Activated CD4-positive, alpha-beta T cell treated with anti-CD3 and anti-CD28 coated beads, Interleukin-2, amount 10 ng/mL, durations not matched to agents 24 days and 14 days (primary cell): ENCODE measurements around the gene KIZ. TPM values are rescaled to one million over a fixed set of nuclear protein-coding genes. Genes with fewer than 3 reads are reported as not detected.
A peak's percentile ranks its signal among the peaks of the same experiment; 100 is the strongest.

ENCODE experiments used
- DNase-seq: peaks from one replicate; pipeline ENCODE4 v3.0.0; 2022
- H3K27ac Mint-ChIP-seq: one replicate; pipeline ENCODE4 v1.8.0; 2022; ENCODE audit warnings: mild to moderate bottlenecking, mixed read lengths
- H3K27me3 Mint-ChIP-seq: one replicate; pipeline ENCODE4 v1.8.0; 2022; ENCODE audit warnings: mixed read lengths
- H3K36me3 Mint-ChIP-seq: one replicate; pipeline ENCODE4 v1.8.0; 2022; ENCODE audit warnings: low read depth, mild to moderate bottlenecking, mixed read lengths
- H3K4me1 Mint-ChIP-seq: one replicate; pipeline ENCODE4 v1.8.0; 2021; ENCODE audit warnings: mixed read lengths
- H3K4me3 Mint-ChIP-seq: one replicate; pipeline ENCODE4 v1.8.0; 2022; ENCODE audit warnings: mild to moderate bottlenecking, moderate library complexity, mixed read lengths
- H3K9me3 Mint-ChIP-seq: one replicate; pipeline ENCODE4 v1.8.0; 2021; ENCODE audit warnings: mixed read lengths
- intact Hi-C: fragments of 100-400 bp; cut with micrococcal nuclease; formaldehyde crosslinking; loops from one replicate; pipeline ENCODE4 v1.15.1; 2023
- total RNA-seq: library from RNA; stranded (reverse); gene quantifications from 2 replicates; pipeline ENCODE4 v1.2.3, GENCODE V29; 2022

KIZ gene, protein sequence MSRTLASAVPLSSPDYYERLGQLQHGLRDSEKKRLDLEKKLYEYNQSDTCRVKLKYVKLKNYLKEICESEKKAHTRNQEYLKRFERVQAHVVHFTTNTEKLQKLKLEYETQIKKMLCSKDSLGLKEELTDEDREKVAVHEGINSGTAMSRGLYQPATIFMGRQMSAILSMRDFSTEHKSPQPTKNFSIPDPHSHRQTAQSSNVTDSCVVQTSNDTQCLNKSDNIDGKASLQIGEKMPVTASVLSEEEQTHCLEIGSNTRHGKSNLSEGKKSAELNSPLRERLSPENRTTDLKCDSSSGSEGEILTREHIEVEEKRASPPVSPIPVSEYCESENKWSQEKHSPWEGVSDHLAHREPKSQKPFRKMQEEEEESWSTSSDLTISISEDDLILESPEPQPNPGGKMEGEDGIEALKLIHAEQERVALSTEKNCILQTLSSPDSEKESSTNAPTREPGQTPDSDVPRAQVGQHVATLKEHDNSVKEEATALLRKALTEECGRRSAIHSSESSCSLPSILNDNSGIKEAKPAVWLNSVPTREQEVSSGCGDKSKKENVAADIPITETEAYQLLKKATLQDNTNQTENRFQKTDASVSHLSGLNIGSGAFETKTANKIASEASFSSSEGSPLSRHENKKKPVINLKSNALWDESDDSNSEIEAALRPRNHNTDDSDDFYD
- 7.5 and 9.3 TPM in 2 replicates for total RNA-seq

DNA sequence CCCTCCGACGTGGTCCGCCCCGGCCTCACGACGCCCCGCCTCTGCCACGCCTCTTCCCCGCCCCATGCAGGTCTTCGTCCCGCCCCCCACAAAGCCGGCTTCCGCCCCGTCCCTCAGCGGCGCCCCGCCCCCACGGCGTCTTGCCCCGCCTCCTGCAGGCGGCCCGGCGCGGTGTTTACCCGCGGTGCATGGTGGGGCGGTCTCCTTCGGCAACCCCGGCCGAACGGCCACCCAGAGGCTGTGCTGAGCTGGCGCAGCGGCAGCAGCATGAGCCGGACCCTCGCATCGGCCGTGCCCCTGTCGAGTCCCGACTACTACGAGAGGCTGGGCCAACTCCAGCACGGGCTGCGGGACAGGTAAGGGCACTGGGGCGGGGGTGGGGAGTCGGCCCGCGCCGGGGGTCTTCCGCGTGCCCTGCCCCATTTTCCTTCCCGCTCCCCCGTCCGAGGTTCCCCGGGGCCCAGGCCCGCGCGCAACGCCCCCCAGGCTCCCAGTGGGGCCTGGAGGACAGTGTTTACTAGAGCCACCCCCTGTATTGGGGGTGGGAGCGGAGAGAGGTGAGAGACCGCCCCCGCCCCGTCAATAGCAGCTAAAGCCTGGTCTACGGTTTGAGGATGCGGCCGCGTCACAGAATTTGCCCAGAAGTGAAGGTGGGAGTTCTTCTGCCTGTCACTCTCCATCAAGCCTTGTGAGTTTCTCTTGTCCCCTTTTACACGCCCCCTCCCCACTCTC is at the start of gene KIZ:
Gene KIZ (plus strand): TSS at position 234 of the 732 bp plus-strand sequence. CDS start 34 bp downstream, at position 268.
- H3K4me3 Mint-ChIP-seq, result peak within 1 kb of the TSS; percentile 91
- intact Hi-C loops, result loop anchor here (2.0 to 5.0 kb wide), 2 partner anchors 25 to 176 kb away; partner anchors contain the start of gene XRN2
- H3K4me1 Mint-ChIP-seq, result peaks cover 16% of the 10 kb centered on the region
- peak within 1 kb of the TSS; percentile 88 for H3K27ac Mint-ChIP-seq
- DNase-seq, result peak; percentile 99
- peaks cover 2% of the 10 kb centered on the region for H3K27me3 Mint-ChIP-seq
- no peaks in the 10 kb centered on the region for H3K9me3 Mint-ChIP-seq
- H3K36me3 Mint-ChIP-seq, result no peaks in the 10 kb centered on the region

DNA sequence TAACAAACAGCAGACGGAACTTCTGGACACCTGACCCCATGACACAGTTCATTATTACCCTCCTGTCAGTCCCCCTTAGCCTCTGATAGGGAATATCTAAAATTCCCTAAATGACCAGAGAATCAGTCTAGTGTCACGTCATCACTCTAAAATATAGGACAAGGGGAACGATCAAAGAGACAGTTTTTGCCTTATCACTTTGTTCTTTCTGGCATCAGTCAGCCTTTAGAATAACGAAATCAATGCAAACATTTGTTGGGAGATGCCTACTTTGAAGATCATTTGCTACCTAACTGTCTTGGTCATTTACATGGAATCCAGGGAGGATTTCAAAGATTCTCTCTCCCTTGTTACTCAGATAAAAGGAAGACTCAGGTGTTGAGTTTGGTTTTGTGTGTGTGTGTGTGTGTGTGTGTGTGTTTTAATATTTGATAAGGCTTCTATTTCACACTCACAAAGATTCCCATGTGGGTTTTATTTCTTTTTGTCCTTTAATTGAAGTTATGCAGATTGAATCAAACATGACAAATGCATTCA is 48.0 kb upstream of the KIZ start:
- Mint-ChIP-seq H3K27me3 (peaks cover 23% of the 10 kb centered on the region), H3K36me3 (no peaks in the 10 kb centered on the region), H3K4me1 (no peaks in the 10 kb centered on the region), H3K27ac (no peak overlapping the region), H3K4me3 (no peak overlapping the region), H3K9me3 (no peaks in the 10 kb centered on the region)
- intact Hi-C loops, result no loop called here
- no peak for DNase-seq

- no peaks in the 10 kb centered on the region for H3K4me1 Mint-ChIP-seq
- intact Hi-C loops, result no loop called here
Observed at GRCh38 chr20:21082584-21082983, 43.3 kb upstream of the KIZ start.

DNA sequence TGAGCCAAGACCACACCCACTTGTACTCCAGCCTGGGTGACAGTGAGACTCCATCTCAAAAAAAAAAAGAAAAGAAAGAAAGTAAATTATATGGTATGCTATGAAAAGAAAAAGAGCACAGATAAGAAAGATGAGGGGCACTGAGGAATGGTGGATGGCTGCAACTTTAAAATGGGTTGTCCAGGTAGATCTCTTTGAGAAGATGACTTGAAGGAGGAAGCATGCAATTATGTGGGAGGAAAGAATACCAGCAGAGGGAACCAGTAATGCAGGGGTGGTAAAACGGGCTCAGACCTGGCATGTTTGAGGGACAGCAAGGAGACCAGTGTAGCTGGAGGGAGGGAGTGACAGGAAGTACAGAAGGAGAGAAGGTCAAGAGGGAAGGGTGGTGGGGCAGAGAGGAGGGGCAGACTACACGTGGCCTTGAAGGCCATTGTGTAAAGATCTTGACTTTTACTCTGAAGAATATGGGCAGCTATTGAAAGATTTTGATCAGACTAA is 42.0 kb upstream of the KIZ start:
- no peaks in the 10 kb centered on the region for H3K4me1 Mint-ChIP-seq
- peaks cover 33% of the 10 kb centered on the region for H3K27me3 Mint-ChIP-seq
- no peaks in the 10 kb centered on the region for H3K36me3 Mint-ChIP-seq
- no peak for DNase-seq
- H3K4me3 Mint-ChIP-seq, result no peak overlapping the region
- no peaks in the 10 kb centered on the region for H3K9me3 Mint-ChIP-seq
- intact Hi-C loops, result no loop called here
- no peak overlapping the region for H3K27ac Mint-ChIP-seq

More at GRCh38 chr20:21082584-21082983, 43.3 kb upstream of the KIZ start:
- Mint-ChIP-seq H3K27me3 (peaks cover 37% of the 10 kb centered on the region), H3K36me3 (no peaks in the 10 kb centered on the region), H3K4me3 (no peak overlapping the region), H3K9me3 (no peaks in the 10 kb centered on the region), H3K27ac (no peak overlapping the region)
- DNase-seq, result no peak

DNA sequence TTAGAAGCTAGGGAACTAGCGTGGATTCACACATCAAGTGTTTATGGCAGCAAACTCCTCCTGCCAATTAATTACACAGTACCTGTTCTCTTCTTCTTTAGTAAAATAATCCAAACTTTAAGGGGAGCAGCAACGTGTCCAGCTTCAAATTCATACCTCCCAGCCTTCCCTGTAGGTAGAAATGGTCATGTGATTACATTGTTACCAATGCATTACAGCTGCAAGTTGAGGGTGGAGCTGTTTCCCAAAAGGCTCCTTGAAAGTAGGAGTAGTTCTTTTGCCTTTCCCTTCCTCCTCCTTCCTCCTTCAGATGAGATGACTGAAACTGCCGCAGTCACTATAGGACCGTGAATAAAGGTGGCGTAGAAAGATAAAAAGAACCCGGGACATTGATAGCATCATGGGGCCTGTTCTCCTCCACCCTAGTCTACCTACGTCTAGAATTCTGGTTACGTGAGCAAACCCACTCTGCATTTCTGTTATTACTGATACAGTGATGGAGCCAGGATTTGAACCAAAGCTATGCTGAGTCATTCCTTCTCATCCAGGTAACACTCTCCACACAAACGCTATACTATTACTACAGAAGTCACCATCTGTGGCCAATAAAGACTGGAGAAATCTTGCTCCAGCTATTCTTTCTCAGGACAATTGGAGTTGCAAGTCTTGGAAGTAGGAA is 37.9 kb upstream of the KIZ start:
- H3K27ac Mint-ChIP-seq, result no peak overlapping the region
- H3K27me3 Mint-ChIP-seq, result peaks cover 57% of the 10 kb centered on the region
- no peak overlapping the region for H3K4me3 Mint-ChIP-seq
- intact Hi-C loops, result no loop called here
- no peaks in the 10 kb centered on the region for H3K9me3 Mint-ChIP-seq
- H3K36me3 Mint-ChIP-seq, result no peaks in the 10 kb centered on the region
- no peaks in the 10 kb centered on the region for H3K4me1 Mint-ChIP-seq
- no peak for DNase-seq

DNA sequence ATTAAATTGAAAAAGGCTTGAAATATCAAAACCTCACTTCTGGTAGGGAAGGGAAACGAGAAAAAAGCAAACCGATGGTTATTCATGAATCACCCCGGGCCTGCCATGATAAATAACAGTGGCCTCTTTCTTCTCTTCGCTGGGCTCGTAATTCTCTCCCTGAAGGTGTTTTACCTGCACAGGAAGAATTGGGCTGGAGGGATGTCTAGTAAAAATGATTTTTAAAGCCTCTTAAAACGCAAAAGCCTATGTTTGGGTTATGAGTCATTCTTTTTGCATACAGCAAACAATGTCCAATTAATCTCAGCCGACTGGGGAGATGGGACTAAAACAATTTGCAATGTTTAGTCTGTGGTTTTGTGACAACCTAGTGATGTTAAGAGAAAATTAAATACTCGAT is 36.5 kb upstream of the KIZ start:
- intact Hi-C loops, result no loop called here
- H3K4me3 Mint-ChIP-seq, result no peak overlapping the region
- DNase-seq, result peak; percentile 8
- H3K27me3 Mint-ChIP-seq, result peaks cover 64% of the 10 kb centered on the region
- no peak overlapping the region for H3K27ac Mint-ChIP-seq
- no peaks in the 10 kb centered on the region for H3K36me3 Mint-ChIP-seq
- no peaks in the 10 kb centered on the region for H3K9me3 Mint-ChIP-seq
- H3K4me1 Mint-ChIP-seq, result no peaks in the 10 kb centered on the region

DNA sequence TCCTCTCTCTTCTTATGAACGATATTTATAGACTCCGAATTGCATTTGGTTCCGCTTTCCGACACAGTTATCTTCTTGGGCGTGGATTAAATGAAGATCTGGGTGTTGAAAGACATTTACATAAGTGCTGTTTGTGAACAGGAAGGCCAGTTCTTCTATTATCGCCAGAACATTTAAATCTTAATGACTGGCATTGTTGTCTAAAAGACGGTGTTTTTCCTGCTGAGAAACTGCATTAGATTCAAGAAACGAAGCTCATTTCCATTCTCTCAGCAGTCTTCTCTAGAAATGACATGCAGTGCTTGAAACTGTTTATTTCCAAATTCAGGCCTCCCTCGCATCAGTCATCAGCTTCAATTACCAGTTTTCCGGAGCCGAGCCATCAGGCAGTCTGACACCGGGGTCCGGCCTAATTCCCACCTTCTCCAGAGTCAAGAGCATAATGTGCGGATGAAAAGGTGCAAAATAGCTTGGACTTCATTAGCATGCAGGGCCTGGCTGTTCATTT is 35.7 kb upstream of the KIZ start:
- DNase-seq, result peak; percentile 14
- Mint-ChIP-seq H3K27me3 (peaks cover 62% of the 10 kb centered on the region), H3K9me3 (no peaks in the 10 kb centered on the region)

DNA sequence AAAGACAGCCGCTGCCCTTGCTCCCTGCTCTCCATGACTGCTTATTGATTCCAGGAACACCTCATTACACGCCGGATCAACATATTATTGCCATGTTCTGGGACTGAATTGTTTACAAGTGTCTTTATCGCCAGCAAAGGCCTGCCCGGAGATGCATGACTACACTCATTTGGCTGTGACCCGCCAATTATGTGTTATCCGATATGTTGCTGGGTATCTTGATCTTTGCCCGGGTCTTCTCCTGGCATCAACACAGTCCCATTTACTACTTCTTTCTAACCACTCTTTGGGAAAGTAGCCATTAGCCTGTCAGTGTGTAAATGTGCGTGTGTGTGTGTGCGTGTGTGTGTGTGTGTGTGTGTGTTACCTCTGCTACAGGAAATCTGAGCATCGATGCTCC is 35.2 kb upstream of the KIZ start:
- Mint-ChIP-seq H3K4me3 (no peak overlapping the region), H3K4me1 (no peaks in the 10 kb centered on the region), H3K27ac (no peak overlapping the region), H3K36me3 (no peaks in the 10 kb centered on the region), H3K9me3 (no peaks in the 10 kb centered on the region), H3K27me3 (peaks cover 66% of the 10 kb centered on the region)
- intact Hi-C loops, result no loop called here
- DNase-seq, result peak; percentile 41

More for the DNA sequence above, 35.7 kb upstream of the KIZ start:
- no peak overlapping the region for H3K4me3 Mint-ChIP-seq
- intact Hi-C loops, result no loop called here
- no peaks in the 10 kb centered on the region for H3K36me3 Mint-ChIP-seq
- no peak overlapping the region for H3K27ac Mint-ChIP-seq
- no peaks in the 10 kb centered on the region for H3K4me1 Mint-ChIP-seq

DNA sequence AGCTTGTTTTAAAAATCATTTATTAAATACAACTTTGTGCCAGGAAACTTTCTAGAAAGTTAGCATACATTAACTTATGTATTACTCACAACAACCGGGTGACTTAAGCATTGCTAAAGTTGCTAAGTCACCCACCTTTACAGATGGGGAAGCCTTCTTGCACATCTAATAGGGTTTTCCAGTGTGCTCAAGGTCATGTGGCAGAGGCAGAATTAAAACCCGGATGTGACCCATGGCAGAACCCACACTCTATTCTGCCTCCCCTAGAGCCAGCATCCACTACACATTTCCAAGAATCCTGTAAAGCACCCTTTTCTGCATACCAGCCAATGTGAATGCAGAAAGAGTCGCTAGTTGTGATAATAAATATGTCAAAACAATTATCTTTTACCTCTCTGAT is 33.1 kb upstream of the KIZ start:
- H3K9me3 Mint-ChIP-seq, result no peaks in the 10 kb centered on the region
- H3K27ac Mint-ChIP-seq, result no peak overlapping the region
- DNase-seq, result peak; percentile 23
- H3K27me3 Mint-ChIP-seq, result peaks cover 77% of the 10 kb centered on the region
- intact Hi-C loops, result no loop called here
- peaks cover under 1% of the 10 kb centered on the region for H3K4me1 Mint-ChIP-seq
- no peak overlapping the region for H3K4me3 Mint-ChIP-seq
- no peaks in the 10 kb centered on the region for H3K36me3 Mint-ChIP-seq

DNA sequence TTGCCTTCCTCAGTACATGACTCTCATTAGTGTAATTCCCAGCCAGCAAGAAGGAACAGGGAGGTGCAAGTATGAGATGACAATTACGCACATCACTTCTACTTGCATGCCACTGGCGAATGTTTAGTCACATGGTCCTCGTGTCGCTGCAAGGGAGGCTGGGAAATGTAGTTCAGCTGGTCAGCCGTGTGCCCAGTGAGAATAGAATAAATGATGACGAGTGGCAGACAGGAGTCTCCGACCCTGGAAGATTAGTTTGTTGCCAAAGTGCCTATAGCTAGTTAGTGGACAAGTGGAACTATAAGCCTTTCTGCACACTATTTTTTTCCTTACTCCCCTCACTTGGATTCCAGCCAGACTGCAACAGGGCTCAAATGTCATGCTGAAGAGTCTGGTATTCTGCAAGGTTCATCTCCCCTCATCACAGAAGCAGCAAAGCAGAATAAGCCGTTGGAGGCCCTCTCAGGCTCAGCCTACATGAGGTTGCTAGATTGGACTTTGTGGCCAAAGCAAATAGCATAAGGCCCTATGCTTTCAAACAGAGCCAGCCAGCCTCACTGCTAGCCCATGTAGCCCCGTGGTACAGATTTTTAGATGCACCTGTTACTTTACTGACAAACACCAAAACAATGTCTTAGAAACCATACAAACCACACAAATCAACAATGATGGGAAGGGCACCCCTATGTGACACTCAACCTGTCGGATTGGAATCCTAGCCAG is 29.4 kb upstream of the KIZ start:
- peaks cover 19% of the 10 kb centered on the region for H3K4me1 Mint-ChIP-seq
- peaks cover 73% of the 10 kb centered on the region for H3K27me3 Mint-ChIP-seq
- no peak overlapping the region for H3K27ac Mint-ChIP-seq
- intact Hi-C loops, result no loop called here
- no peak overlapping the region for H3K4me3 Mint-ChIP-seq
- DNase-seq, result no peak
- no peaks in the 10 kb centered on the region for H3K9me3 Mint-ChIP-seq
- H3K36me3 Mint-ChIP-seq, result peaks cover 2% of the 10 kb centered on the region

GRCh38 chr20:21099751-21100577 is 25.9 kb upstream of the KIZ start:
- Mint-ChIP-seq H3K4me1 (peaks cover 36% of the 10 kb centered on the region), H3K9me3 (no peaks in the 10 kb centered on the region), H3K4me3 (peak overlapping the region; percentile 89), H3K27me3 (peaks cover 79% of the 10 kb centered on the region), H3K36me3 (peaks cover 2% of the 10 kb centered on the region), H3K27ac (peak overlapping the region; percentile 92)
- DNase-seq, result peak; percentile 87
- intact Hi-C loops, result loop anchor here (2.0 to 10.0 kb wide), 3 partner anchors 27 to 407 kb away; partner anchors contain the start of gene KIZ
